K562 (cell line): Measurements from ENCODE around the gene DBNL. TPM values are rescaled to one million over a fixed set of nuclear protein-coding genes. Genes with fewer than 3 reads are reported as not detected.

ENCODE experiments used
- FOXP1 ChIP-seq: sonication (generic); formaldehyde crosslinking; IDR thresholded peaks from 2 replicates; pipeline ENCODE4 v1.8.0; 2022; ENCODE audit warnings: mild to moderate bottlenecking, missing genetic modification reagents
- KDM1A ChIP-seq, 2 experiments: fragments of 450-650 bp; IDR thresholded peaks; 2 replicates each; pipeline ENCODE4 v1.6.1; 2016; ENCODE audit warnings: mild to moderate bottlenecking in 2 of 2
- MEF2D ChIP-seq: conservative IDR thresholded peaks from 2 replicates; pipeline ENCODE4 v1.6.1; 2016; ENCODE audit warnings: low read depth, missing genetic modification characterization, missing compliant biosample characterization
- NFIX ChIP-seq: fragments of 250-450 bp; sonication (Bioruptor Pico); IDR thresholded peaks from 2 replicates; pipeline ENCODE4 v1.4.0; 2020; ENCODE audit warnings: low read depth, mild to moderate bottlenecking, moderate library complexity
- NR2C1 ChIP-seq, 2 experiments: fragments of 450-650 bp; IDR thresholded peaks; 2 replicates each; pipeline ENCODE4 v1.6.1; 2017; ENCODE audit warnings: mild to moderate bottlenecking in 2 of 2, antibody characterized with exemption in 1 of 2, inconsistent platforms in 1 of 2, missing compliant biosample characterization in 1 of 2, missing genetic modification characterization in 1 of 2
- PKNOX1 ChIP-seq: fragments of 450-650 bp; IDR thresholded peaks from 2 replicates; pipeline ENCODE4 v1.6.1; 2016
- POLR2AphosphoS5 ChIP-seq: IDR thresholded peaks from 2 replicates; pipeline ENCODE4 v1.6.1; 2011; ENCODE audit warnings: mild to moderate bottlenecking, low read depth, low read length, moderate library complexity; ENCODE audit not compliant: control insufficient read depth, insufficient read depth
- SMARCE1 ChIP-seq: fragments of 450-650 bp; IDR thresholded peaks from 2 replicates; pipeline ENCODE4 v1.7.1; 2016; ENCODE audit warnings: mild to moderate bottlenecking
- SRSF7 ChIP-seq: fragments of 200-400 bp; formaldehyde crosslinking; optimal IDR thresholded peaks from 2 replicates; pipeline ENCODE3; 2017; ENCODE audit warnings: mild to moderate bottlenecking, low read depth, low read length
- TEAD4 ChIP-seq, 2 experiments: sonication (generic) in 1 of 2; formaldehyde crosslinking in 1 of 2; IDR thresholded peaks; 2 replicates each; pipeline versions ENCODE4 v1.6.1 to v1.8.0; 2012 to 2022; ENCODE audit warnings: borderline replicate concordance in 1 of 2, inconsistent platforms in 1 of 2, low read length in 1 of 2, mild to moderate bottlenecking in 1 of 2, missing genetic modification reagents in 1 of 2
- ZNF134 ChIP-seq: fragments of 250-450 bp; sonication (Bioruptor Pico); conservative IDR thresholded peaks from 2 replicates; pipeline ENCODE4 v1.4.0; 2020
- ZNF449 ChIP-seq: fragments of 250-450 bp; sonication (Bioruptor Pico); IDR thresholded peaks from 2 replicates; pipeline ENCODE4 v1.8.0; 2022; ENCODE audit warnings: moderate library complexity, mild to moderate bottlenecking, inconsistent platforms
- ZNF764 ChIP-seq: fragments of 250-450 bp; sonication (Bioruptor Pico); IDR thresholded peaks from 2 replicates; pipeline ENCODE4 v1.4.0; 2020; ENCODE audit warnings: low read depth, mild to moderate bottlenecking, moderate library complexity
- polyA plus RNA-seq, 8 experiments: library from polyadenylated mRNA; depleted of rRNA in 4 of 8; stranded (reverse) in 5 of 8; unstranded in 3 of 8; fragments of >200 nt; fragmentation: Nextera tagmentation in 2 of 8; fragmentation: Illumina TruSeq in 1 of 8; extraction: Ambion mirVana in 2 of 8; extraction: Trizol in 1 of 8; gene quantifications; 2 replicates each; pipeline versions ENCODE4 v1.2.1 to v1.2.3, GENCODE V29; 2011 to 2014; ENCODE audit warnings: inconsistent platforms in 1 of 8, missing spikeins in 1 of 8
- total RNA-seq, 7 experiments: library from RNA; depleted of rRNA in 6 of 7; stranded (reverse); fragments of >200 nt in 6 of 7; fragmentation: Illumina TruSeq in 2 of 7; extraction: Trizol in 2 of 7; gene quantifications; 2 replicates each; pipeline versions ENCODE4 v1.2.1 to v1.2.3, GENCODE V29; 2011 to 2021; ENCODE audit warnings: low replicate concordance in 1 of 7
- TF ChIP-seq, protein P1 (sequence below): sonication (generic); formaldehyde crosslinking; IDR thresholded peaks from 2 replicates; pipeline ENCODE4 v1.8.1; 2022; ENCODE audit warnings: missing genetic modification reagents
- TF ChIP-seq, protein P2 (sequence below), 2 experiments: fragments of 450-650 bp; IDR thresholded peaks; 2 replicates each; pipeline ENCODE4 v1.6.1; 2018; ENCODE audit warnings: mild to moderate bottlenecking in 2 of 2, low read depth in 1 of 2; ENCODE audit not compliant: partially characterized antibody in 2 of 2
- TF ChIP-seq, protein P3 (sequence below): fragments of 250-450 bp; sonication (Bioruptor Pico); IDR thresholded peaks from 2 replicates; pipeline ENCODE4 v1.8.0; 2022; ENCODE audit warnings: moderate library complexity, mild to moderate bottlenecking, inconsistent platforms

The DBNL gene
- total and polyA plus RNA-seq, 9 of the 15 experiments (the other 6 are each of a cell fraction or from before 2014, with no cell fraction given) = 1.9 to 65.1 (median 38.9) TPM

- peak; percentile 97 for TF ChIP-seq POLR2AphosphoS5
- no peak for TF ChIP-seq SRSF7
- TF ChIP-seq ZNF764 (CRISPR knock-in tag) = no peak
- TF ChIP-seq, protein P1, sequence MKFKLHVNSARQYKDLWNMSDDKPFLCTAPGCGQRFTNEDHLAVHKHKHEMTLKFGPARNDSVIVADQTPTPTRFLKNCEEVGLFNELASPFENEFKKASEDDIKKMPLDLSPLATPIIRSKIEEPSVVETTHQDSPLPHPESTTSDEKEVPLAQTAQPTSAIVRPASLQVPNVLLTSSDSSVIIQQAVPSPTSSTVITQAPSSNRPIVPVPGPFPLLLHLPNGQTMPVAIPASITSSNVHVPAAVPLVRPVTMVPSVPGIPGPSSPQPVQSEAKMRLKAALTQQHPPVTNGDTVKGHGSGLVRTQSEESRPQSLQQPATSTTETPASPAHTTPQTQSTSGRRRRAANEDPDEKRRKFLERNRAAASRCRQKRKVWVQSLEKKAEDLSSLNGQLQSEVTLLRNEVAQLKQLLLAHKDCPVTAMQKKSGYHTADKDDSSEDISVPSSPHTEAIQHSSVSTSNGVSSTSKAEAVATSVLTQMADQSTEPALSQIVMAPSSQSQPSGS (CRISPR knock-in tag) = no peak
- TF ChIP-seq KDM1A (IDR thresholded peaks at IDR 0.05) = peak; percentile 100
- 0 out of 2 replicates have a peak, but pooled peaks have one; percentile 63 for TF ChIP-seq MEF2D (tag)
- TF ChIP-seq SMARCE1 = peak; percentile 72; the same call in 1 of the 2 replicates
- no peak for TF ChIP-seq NR2C1 (IDR thresholded peaks at IDR 0.05)
- TF ChIP-seq NR2C1 (tag; IDR thresholded peaks at IDR 0.05) = peak; percentile 50; the same call in 1 of the 2 replicates
- TF ChIP-seq, protein P2, sequence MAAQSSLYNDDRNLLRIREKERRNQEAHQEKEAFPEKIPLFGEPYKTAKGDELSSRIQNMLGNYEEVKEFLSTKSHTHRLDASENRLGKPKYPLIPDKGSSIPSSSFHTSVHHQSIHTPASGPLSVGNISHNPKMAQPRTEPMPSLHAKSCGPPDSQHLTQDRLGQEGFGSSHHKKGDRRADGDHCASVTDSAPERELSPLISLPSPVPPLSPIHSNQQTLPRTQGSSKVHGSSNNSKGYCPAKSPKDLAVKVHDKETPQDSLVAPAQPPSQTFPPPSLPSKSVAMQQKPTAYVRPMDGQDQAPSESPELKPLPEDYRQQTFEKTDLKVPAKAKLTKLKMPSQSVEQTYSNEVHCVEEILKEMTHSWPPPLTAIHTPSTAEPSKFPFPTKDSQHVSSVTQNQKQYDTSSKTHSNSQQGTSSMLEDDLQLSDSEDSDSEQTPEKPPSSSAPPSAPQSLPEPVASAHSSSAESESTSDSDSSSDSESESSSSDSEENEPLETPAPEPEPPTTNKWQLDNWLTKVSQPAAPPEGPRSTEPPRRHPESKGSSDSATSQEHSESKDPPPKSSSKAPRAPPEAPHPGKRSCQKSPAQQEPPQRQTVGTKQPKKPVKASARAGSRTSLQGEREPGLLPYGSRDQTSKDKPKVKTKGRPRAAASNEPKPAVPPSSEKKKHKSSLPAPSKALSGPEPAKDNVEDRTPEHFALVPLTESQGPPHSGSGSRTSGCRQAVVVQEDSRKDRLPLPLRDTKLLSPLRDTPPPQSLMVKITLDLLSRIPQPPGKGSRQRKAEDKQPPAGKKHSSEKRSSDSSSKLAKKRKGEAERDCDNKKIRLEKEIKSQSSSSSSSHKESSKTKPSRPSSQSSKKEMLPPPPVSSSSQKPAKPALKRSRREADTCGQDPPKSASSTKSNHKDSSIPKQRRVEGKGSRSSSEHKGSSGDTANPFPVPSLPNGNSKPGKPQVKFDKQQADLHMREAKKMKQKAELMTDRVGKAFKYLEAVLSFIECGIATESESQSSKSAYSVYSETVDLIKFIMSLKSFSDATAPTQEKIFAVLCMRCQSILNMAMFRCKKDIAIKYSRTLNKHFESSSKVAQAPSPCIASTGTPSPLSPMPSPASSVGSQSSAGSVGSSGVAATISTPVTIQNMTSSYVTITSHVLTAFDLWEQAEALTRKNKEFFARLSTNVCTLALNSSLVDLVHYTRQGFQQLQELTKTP (IDR thresholded peaks at IDR 0.05; ENCODE audit: low read depth in 1 of 2, partially characterized antibody in 2 of 2) = peak in 1 of 2 experiments; percentile 33
- TF ChIP-seq TEAD4 (IDR thresholded peaks at IDR 0.05; ENCODE audit: low read length) = peak; percentile 99
- TF ChIP-seq TEAD4 (CRISPR knock-in tag; IDR thresholded peaks at IDR 0.05; ENCODE audit: borderline replicate concordance) = no peak
- no peak; the same call in 1 of the 2 replicates for TF ChIP-seq ZNF134
- no peak for TF ChIP-seq PKNOX1
- TF ChIP-seq FOXP1 (CRISPR knock-in tag) = no peak
- peak; percentile 71; the same call in 1 of the 2 replicates for TF ChIP-seq ZNF449 (CRISPR knock-in tag)
- TF ChIP-seq, protein P3, sequence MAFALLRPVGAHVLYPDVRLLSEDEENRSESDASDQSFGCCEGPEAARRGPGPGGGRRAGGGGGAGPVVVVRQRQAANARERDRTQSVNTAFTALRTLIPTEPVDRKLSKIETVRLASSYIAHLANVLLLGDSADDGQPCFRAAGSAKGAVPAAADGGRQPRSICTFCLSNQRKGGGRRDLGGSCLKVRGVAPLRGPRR (CRISPR knock-in tag) = no peak
- no peak for TF ChIP-seq NFIX
Observed at GRCh38 chr7:44081266-44081748, 36.8 kb downstream of the DBNL start (continued).
